WERI-Rb-1 (cell line): ENCODE results near the gene AKR7A2.

ENCODE experiments used
- DNase-seq: peaks from one replicate; pipeline ENCODE4 v3.0.0-alpha.2; 2020
- H3K27ac ChIP-seq: fragments of 250-450 bp; sonication (Bioruptor Pico); 2 replicates; pipeline ENCODE4 v1.5.1; 2020; ENCODE audit warnings: mild to moderate bottlenecking, moderate library complexity
- H3K27me3 ChIP-seq: fragments of 250-450 bp; sonication (Bioruptor Pico); 2 replicates; pipeline ENCODE4 v1.5.1; 2021; ENCODE audit warnings: mild to moderate bottlenecking, low read depth, moderate library complexity; ENCODE audit not compliant: insufficient read depth, severe bottlenecking
- H3K36me3 ChIP-seq: fragments of 250-450 bp; sonication (Bioruptor Pico); 2 replicates; pipeline ENCODE4 v1.5.1; 2020; ENCODE audit warnings: mild to moderate bottlenecking, moderate library complexity
- H3K4me3 ChIP-seq: 2 replicates; pipeline ENCODE4 v1.5.1; 2011; ENCODE audit warnings: low read depth, mild to moderate bottlenecking, control low read depth, low read length
- H3K9me3 ChIP-seq: fragments of 250-450 bp; sonication (Bioruptor Pico); 2 replicates; pipeline ENCODE4 v1.5.1; 2021; ENCODE audit warnings: mild to moderate bottlenecking, moderate library complexity; ENCODE audit not compliant: severe bottlenecking
- CTCF ChIP-seq: IDR thresholded peaks from 2 replicates; pipeline ENCODE4 v1.5.1; 2011; ENCODE audit warnings: low read depth, mild to moderate bottlenecking, control low read depth, inconsistent platforms, low read length

Gene AKR7A2

GRCh38 chr1:19326748-19327065 is 14.8 kb upstream of the AKR7A2 start:
- no peak for TF ChIP-seq CTCF
- no peaks in the 10 kb centered on the region for H3K9me3 ChIP-seq
- peaks cover 47% of the 10 kb centered on the region for H3K36me3 ChIP-seq
- no peak overlapping the region for H3K4me3 ChIP-seq
- no peak overlapping the region for H3K27ac ChIP-seq
- no peaks in the 10 kb centered on the region for H3K27me3 ChIP-seq
- no peak for DNase-seq

DNA sequence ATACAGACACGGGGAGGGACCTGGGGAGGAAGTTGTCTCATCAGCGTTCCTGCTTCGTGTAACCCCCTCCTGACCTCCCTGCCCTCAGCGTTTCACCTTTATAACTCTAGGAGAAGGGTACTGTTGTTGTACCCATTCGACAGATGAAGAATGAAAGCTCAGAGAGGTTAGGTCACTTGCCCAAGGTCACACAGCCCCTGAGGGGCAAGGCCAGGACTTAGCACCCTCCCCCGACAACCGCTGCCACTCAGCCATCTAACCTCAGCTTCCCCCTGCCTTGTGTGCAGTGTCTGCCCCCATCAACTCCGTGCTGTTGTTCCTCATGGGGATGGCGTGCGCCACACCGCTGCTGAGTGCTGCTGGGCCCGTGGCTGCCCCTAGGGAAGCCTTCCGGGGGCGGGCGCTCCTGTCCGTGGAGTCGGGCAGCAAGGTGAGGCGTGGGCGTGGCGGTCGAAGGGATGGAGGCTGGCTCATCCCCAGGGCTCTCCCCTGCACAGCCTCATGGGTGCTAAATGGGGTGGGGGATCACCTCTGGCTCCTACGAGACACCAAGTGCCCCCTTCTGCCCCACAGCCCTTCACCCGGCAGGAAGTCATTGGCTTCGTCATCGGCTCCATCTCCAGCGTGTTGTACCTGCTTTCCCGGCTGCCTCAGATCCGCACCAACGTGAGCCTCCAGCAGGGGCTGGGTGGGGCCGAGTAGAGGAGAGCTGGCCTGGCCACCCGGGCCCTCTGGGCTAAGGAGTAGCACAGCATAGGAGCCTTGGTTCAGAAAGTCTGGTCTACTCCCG is 14.2 kb upstream of the AKR7A2 start:
- peaks cover 47% of the 10 kb centered on the region for H3K36me3 ChIP-seq

DNA sequence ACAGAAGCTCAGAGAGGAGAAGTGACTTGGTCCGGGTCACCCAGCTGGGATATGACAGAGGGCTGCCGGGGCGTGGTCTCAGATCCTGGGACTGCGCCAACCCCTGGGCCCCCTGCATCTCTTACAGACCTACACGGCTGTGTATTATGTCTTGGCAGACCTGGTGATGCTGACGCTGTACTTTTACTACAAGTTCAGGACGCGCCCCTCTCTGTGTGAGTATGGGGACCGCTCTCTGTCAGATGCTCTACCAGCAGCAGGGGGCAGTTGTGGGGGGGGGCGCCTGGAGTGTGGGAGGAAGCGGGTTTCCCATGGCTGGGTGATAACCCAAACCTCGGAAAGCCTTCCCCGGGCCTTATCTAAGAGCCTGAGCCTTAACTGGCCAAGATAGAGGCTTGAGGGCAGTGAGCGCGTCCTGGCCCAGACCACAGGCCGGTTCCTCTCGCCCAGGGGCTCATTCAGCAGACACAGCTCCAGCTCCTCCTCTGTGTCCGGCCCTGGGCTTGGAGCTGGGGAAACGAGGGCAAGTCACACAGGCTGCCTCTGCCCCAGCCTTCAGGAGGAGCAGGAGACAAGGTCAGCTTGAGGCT is 13.5 kb upstream of the AKR7A2 start:
- H3K4me3 ChIP-seq, result no peak overlapping the region
- H3K27ac ChIP-seq, result no peak overlapping the region
- H3K36me3 ChIP-seq, result peaks cover 47% of the 10 kb centered on the region
- H3K9me3 ChIP-seq, result no peaks in the 10 kb centered on the region
- H3K27me3 ChIP-seq, result no peaks in the 10 kb centered on the region
- TF ChIP-seq CTCF, result no peak
- DNase-seq, result no peak

More for the DNA sequence above, 14.2 kb upstream of the AKR7A2 start:
- Histone ChIP-seq H3K27ac (no peak overlapping the region), H3K27me3 (no peaks in the 10 kb centered on the region), H3K9me3 (no peaks in the 10 kb centered on the region), H3K4me3 (no peak overlapping the region)
- DNase-seq, result no peak
- no peak for TF ChIP-seq CTCF

DNA sequence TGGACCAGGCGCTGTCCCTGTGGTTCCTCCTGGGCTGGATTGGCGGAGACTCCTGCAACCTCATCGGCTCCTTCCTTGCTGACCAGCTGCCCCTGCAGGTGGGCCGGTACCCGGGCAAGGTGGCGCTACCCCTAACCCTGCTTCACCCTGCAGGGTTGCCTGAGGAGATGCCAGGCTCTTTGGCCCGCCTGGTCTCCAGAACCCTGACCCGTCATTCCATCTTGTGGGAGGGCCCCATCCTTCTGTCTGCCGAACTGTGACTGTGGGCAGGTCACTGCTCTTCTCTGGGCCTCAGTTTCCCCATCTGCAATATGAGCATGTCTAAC is 12.7 kb upstream of the AKR7A2 start:
- Histone ChIP-seq H3K27me3 (no peaks in the 10 kb centered on the region), H3K4me3 (no peak overlapping the region), H3K27ac (no peak overlapping the region), H3K9me3 (no peaks in the 10 kb centered on the region), H3K36me3 (peaks cover 43% of the 10 kb centered on the region)
- DNase-seq, result no peak
- TF ChIP-seq CTCF, result no peak

GRCh38 chr1:19323987-19324664 is 12.2 kb upstream of the AKR7A2 start:
- no peaks in the 10 kb centered on the region for H3K9me3 ChIP-seq
- H3K36me3 ChIP-seq, result peaks cover 43% of the 10 kb centered on the region
- H3K27ac ChIP-seq, result no peak overlapping the region
- DNase-seq, result no peak
- no peaks in the 10 kb centered on the region for H3K27me3 ChIP-seq
- no peak overlapping the region for H3K4me3 ChIP-seq
- TF ChIP-seq CTCF, result no peak
